H9 (cell line): ENCODE results near the gene MROH2A. TPM values are rescaled to one million over a fixed set of nuclear protein-coding genes. Genes with fewer than 3 reads are reported as not detected.
A peak's percentile ranks its signal among the peaks of the same experiment; 100 is the strongest.

ENCODE experiments used
- DNase-seq: peaks from one replicate; pipeline ENCODE4 v3.0.0-alpha.2; 2017
- H2AFZ ChIP-seq: one replicate; pipeline ENCODE4 v1.6.1; 2013; ENCODE audit warnings: mild to moderate bottlenecking, low read length, control low read depth, moderate library complexity
- H2AK5ac ChIP-seq: 2 replicates; pipeline ENCODE4 v1.6.1; 2013; ENCODE audit warnings: low read length, control low read depth, mixed read lengths; ENCODE audit not compliant: insufficient read length
- H2BK120ac ChIP-seq: one replicate; pipeline ENCODE4 v1.6.1; 2013; ENCODE audit warnings: low read depth, mild to moderate bottlenecking, low read length, control low read depth, inconsistent platforms; ENCODE audit not compliant: poor library complexity, severe bottlenecking
- H2BK12ac ChIP-seq: 2 replicates; pipeline ENCODE4 v1.6.1; 2013; ENCODE audit warnings: low read length, control low read depth, mixed read lengths, low read depth; ENCODE audit not compliant: insufficient read length
- H2BK15ac ChIP-seq: 2 replicates; pipeline ENCODE4 v1.6.1; 2013; ENCODE audit warnings: low read depth, low read length, control low read depth
- H2BK20ac ChIP-seq: one replicate; pipeline ENCODE4 v1.6.1; 2013; ENCODE audit warnings: low read depth, mild to moderate bottlenecking, low read length, control low read depth, inconsistent platforms; ENCODE audit not compliant: poor library complexity, severe bottlenecking
- H2BK5ac ChIP-seq: 2 replicates; pipeline ENCODE4 v1.6.1; 2013; ENCODE audit warnings: low read length, control low read depth, mixed read lengths; ENCODE audit not compliant: insufficient read length
- H3K14ac ChIP-seq: 2 replicates; pipeline ENCODE4 v1.6.1; 2013; ENCODE audit warnings: low read length, control low read depth; ENCODE audit not compliant: insufficient read depth
- H3K18ac ChIP-seq: 2 replicates; pipeline ENCODE4 v1.6.1; 2013; ENCODE audit warnings: low read depth, mild to moderate bottlenecking, mixed read lengths, low read length, control low read depth; ENCODE audit not compliant: insufficient read length
- H3K23ac ChIP-seq: 2 replicates; pipeline ENCODE4 v1.6.1; 2013; ENCODE audit warnings: low read length, control low read depth, mixed read lengths, low read depth; ENCODE audit not compliant: insufficient read length
- H3K23me2 ChIP-seq: 2 replicates; pipeline ENCODE4 v1.6.1; 2013; ENCODE audit warnings: low read depth, mild to moderate bottlenecking, mixed read lengths, low read length, control low read depth; ENCODE audit not compliant: insufficient read length, poor library complexity, severe bottlenecking
- H3K27ac ChIP-seq: 2 replicates; pipeline ENCODE4 v1.5.1; 2013; ENCODE audit warnings: low read length, control low read depth, mixed read lengths, low read depth; ENCODE audit not compliant: insufficient read length
- H3K27me3 ChIP-seq: 2 replicates; pipeline ENCODE4 v1.6.1; 2013; ENCODE audit warnings: low read length, control low read depth, inconsistent platforms; ENCODE audit not compliant: insufficient read depth
- H3K4ac ChIP-seq: 2 replicates; pipeline ENCODE4 v1.6.1; 2013; ENCODE audit warnings: low read depth, mild to moderate bottlenecking, control low read depth, inconsistent platforms, low read length, moderate library complexity
- H3K4me1 ChIP-seq: 2 replicates; pipeline ENCODE4 v1.6.1; 2013; ENCODE audit warnings: low read length, control low read depth, inconsistent platforms; ENCODE audit not compliant: insufficient read depth
- H3K4me2 ChIP-seq: 2 replicates; pipeline ENCODE4 v1.6.1; 2013; ENCODE audit warnings: low read length, control low read depth, mixed read lengths; ENCODE audit not compliant: insufficient read length, insufficient read depth
- H3K56ac ChIP-seq: 2 replicates; pipeline ENCODE4 v1.6.1; 2013; ENCODE audit warnings: low read depth, mild to moderate bottlenecking, mixed read lengths, low read length, control low read depth; ENCODE audit not compliant: insufficient read length
- H3K79me1 ChIP-seq: 2 replicates; pipeline ENCODE4 v1.6.1; 2013; ENCODE audit warnings: low read depth, mild to moderate bottlenecking, moderate library complexity, low read length, control low read depth, inconsistent platforms; ENCODE audit not compliant: insufficient read depth, poor library complexity, severe bottlenecking
- H3K79me2 ChIP-seq: 2 replicates; pipeline ENCODE4 v1.6.1; 2013; ENCODE audit warnings: low read length, control low read depth, inconsistent platforms; ENCODE audit not compliant: insufficient read depth
- H3K9ac ChIP-seq: 2 replicates; pipeline ENCODE4 v1.6.1; 2013; ENCODE audit warnings: low read length, control low read depth, mixed read lengths; ENCODE audit not compliant: insufficient read length; ENCODE audit errors: extremely low read depth
- H3K9me3 ChIP-seq: one replicate; pipeline ENCODE4 v1.6.1; 2013; ENCODE audit warnings: low read depth, low read length, inconsistent platforms; ENCODE audit not compliant: control insufficient read depth
- H3T11ph ChIP-seq: one replicate; pipeline ENCODE4 v1.6.1; 2013; ENCODE audit warnings: mild to moderate bottlenecking, low read length, control low read depth, inconsistent platforms
- H4K20me1 ChIP-seq: one replicate; pipeline ENCODE4 v1.6.1; 2013; ENCODE audit not compliant: control insufficient read depth, insufficient read length, insufficient read depth
- H4K5ac ChIP-seq: 2 replicates; pipeline ENCODE4 v1.6.1; 2013; ENCODE audit warnings: low read depth, mild to moderate bottlenecking, mixed read lengths, low read length, control low read depth; ENCODE audit not compliant: insufficient read length
- H4K8ac ChIP-seq: replicated peaks from 2 replicates; pipeline ENCODE4 v1.6.1; 2013; ENCODE audit warnings: low read length, control low read depth, mixed read lengths, low read depth; ENCODE audit not compliant: insufficient read length
- H4K91ac ChIP-seq: 2 replicates; pipeline ENCODE4 v1.6.1; 2013; ENCODE audit warnings: low read depth, mild to moderate bottlenecking, moderate library complexity, mixed read lengths, low read length, control low read depth; ENCODE audit not compliant: insufficient read length
- H3K27ac Mint-ChIP-seq, 3 experiments: 2 replicates in 2 of 3; 3 replicates in 1 of 3; pipeline ENCODE4 v1.8.0; 2020 to 2021; ENCODE audit warnings: mixed read lengths in 3 of 3, mild to moderate bottlenecking in 1 of 3, moderate library complexity in 1 of 3
- H3K27me3 Mint-ChIP-seq: 2 replicates; pipeline ENCODE4 v1.8.0; 2021; ENCODE audit warnings: low read depth, mild to moderate bottlenecking, moderate library complexity, mixed read lengths
- H3K36me3 Mint-ChIP-seq, 3 experiments: 2 replicates in 2 of 3; 3 replicates in 1 of 3; pipeline ENCODE4 v1.8.0; 2020 to 2021; ENCODE audit warnings: low read depth in 3 of 3, mixed read lengths in 3 of 3; ENCODE audit not compliant: insufficient read depth in 1 of 3
- H3K4me1 Mint-ChIP-seq, 2 experiments: 2 replicates each; pipeline ENCODE4 v1.8.0; 2020; ENCODE audit warnings: mixed read lengths in 2 of 2
- H3K4me3 Mint-ChIP-seq, 2 experiments: 2 replicates in 1 of 2; 3 replicates in 1 of 2; pipeline ENCODE4 v1.8.0; 2020 to 2021; ENCODE audit warnings: mild to moderate bottlenecking in 2 of 2, mixed read lengths in 2 of 2, moderate library complexity in 1 of 2
- H3K9me3 Mint-ChIP-seq, 2 experiments: 2 replicates in 1 of 2; 3 replicates in 1 of 2; pipeline ENCODE4 v1.8.0; 2020; ENCODE audit warnings: mild to moderate bottlenecking in 2 of 2, mixed read lengths in 2 of 2, moderate library complexity in 1 of 2
- CTCF ChIP-seq: fragments of 200-600 bp; sonication (generic); conservative IDR thresholded peaks from 3 replicates; pipeline ENCODE4 v1.8.0; 2021; ENCODE audit warnings: antibody characterized with exemption, mild to moderate bottlenecking
- WGBS: extraction: QIAGEN DNeasy Blood & Tissue Kit; methylation state at CpG from one replicate; pipeline ENCODE4 v1.1.7; 2013; ENCODE audit warnings: missing lambda C conversion rate, low lambda C conversion rate, mixed read lengths; ENCODE audit not compliant: insufficient read length; ENCODE audit errors: extremely low coverage; 5-methylcytosine and 5-hydroxymethylcytosine counted together
- total RNA-seq: library from RNA; stranded (reverse); gene quantifications from 2 replicates; pipeline ENCODE4 v1.2.1, GENCODE V29; 2021

MROH2A gene
- total RNA-seq, 1 experiment from 2014 or later = not detected

GRCh38 chr2:233849607-233850271 lies 71.6 kb downstream of the MROH2A start:
- H4K8ac ChIP-seq = no peak overlapping the region
- H3K4me1 Mint-ChIP-seq = peaks cover 17 to 18% of the 10 kb centered on the region in 2 experiments
- no peak for DNase-seq
- H3K79me1 ChIP-seq = peaks cover 3% of the 10 kb centered on the region
- peaks cover 27% of the 10 kb centered on the region; the same call in 1 of the 2 replicates for H3K79me2 ChIP-seq
- peaks cover 62 to 82% (median 76%) of the 10 kb centered on the region in 3 experiments for H3K36me3 Mint-ChIP-seq
- H2AFZ ChIP-seq = no peak overlapping the region
- H4K5ac ChIP-seq = no peak overlapping the region
- no peak overlapping the region for H2BK20ac ChIP-seq
- peaks cover 11% of the 10 kb centered on the region for H3K23me2 ChIP-seq
- H3K9me3 Mint-ChIP-seq = no peaks in the 10 kb centered on the region; a peak in 1 of 5 replicates
- peak overlapping the region in 1 of 3 experiments; percentile 47; a peak in 2 of 7 replicates for H3K27ac Mint-ChIP-seq
- H3K4me2 ChIP-seq = no peak overlapping the region
- H2BK15ac ChIP-seq = no peak overlapping the region
- TF ChIP-seq CTCF = no peak
- no peak overlapping the region for H3K4ac ChIP-seq
- H3K4me1 ChIP-seq = peaks cover 2% of the 10 kb centered on the region; the same call in 1 of the 2 replicates
- H3K14ac ChIP-seq = no peak overlapping the region
- no peaks in the 10 kb centered on the region for H3K9me3 ChIP-seq
- H3K27ac ChIP-seq = no peak overlapping the region
- H2BK5ac ChIP-seq = no peak overlapping the region
- no peaks in the 10 kb centered on the region; the same call in 1 of the 2 replicates for H3K27me3 Mint-ChIP-seq
- no peak overlapping the region for H3K23ac ChIP-seq
- H2BK120ac ChIP-seq = no peak overlapping the region
- no peak overlapping the region for H4K91ac ChIP-seq
- no peaks in the 10 kb centered on the region for H3K27me3 ChIP-seq
- H3K56ac ChIP-seq = no peak overlapping the region
- no peak overlapping the region for H3K9ac ChIP-seq
- H4K20me1 ChIP-seq = no peaks in the 10 kb centered on the region
- no CpG with 5 or more reads among the region's 13 CpGs for WGBS
- no peak overlapping the region for H3K4me3 Mint-ChIP-seq
- no peak overlapping the region for H3K18ac ChIP-seq
- no peak overlapping the region for H2BK12ac ChIP-seq
- no peak overlapping the region for H3T11ph ChIP-seq
- no peak overlapping the region for H2AK5ac ChIP-seq
